Body of pancreas (tissue), 4 donors: Measurements from ENCODE around the gene NLGN3.

Experiments used
- CTCF ChIP-seq, 7 experiments: fragments of 450-650 bp in 4 of 7; fragments of 200-600 bp in 3 of 7; sonication (generic) in 3 of 7; IDR thresholded peaks; one replicate each; pipeline ENCODE4 v1.5.1; 2016 to 2019; ENCODE audit warnings: antibody characterized with exemption in 7 of 7
- POLR2A ChIP-seq, 3 donors: fragments of 450-650 bp; IDR thresholded peaks; one replicate each; pipeline ENCODE4 v1.6.1; 2016; ENCODE audit warnings: antibody characterized with exemption in 3 of 3, mild to moderate bottlenecking in 2 of 3

GRCh38 chrX:71182871-71183270 is 38.2 kb downstream of the NLGN3 start:
- TF ChIP-seq CTCF (IDR thresholded peaks at IDR 0.05) (no peak), POLR2A (IDR thresholded peaks at IDR 0.05) (no peak)
